ENCODE measurements around the gene ME3. TPM values are rescaled to one million over a fixed set of nuclear protein-coding genes. Genes with fewer than 3 reads are reported as not detected.

ME3 gene
- polyA plus RNA-seq, 5 donors = 28.9 to 42.9 (median 31.6) TPM

Other genes starting within 250 kb of the ME3 start
- gene PRSS23, start 127.9 kb upstream of the ME3 start, polyA plus RNA-seq (ENCODE audit: insufficient read depth in 1 of 5, insufficient read length in 5 of 5, low replicate concordance in 1 of 5) = 10 to 100 TPM; 53.6 to 91.1 (median 74.0) TPM

Data from right lung (tissue), 5 donors.